HepG2 (cell line): Measurements from ENCODE around the gene SMARCA4. TPM values are rescaled to one million over a fixed set of nuclear protein-coding genes. Genes with fewer than 3 reads are reported as not detected.

Experiments used
- ATAC-seq: fragments of 200-7000 bp; cut with Tn5 transposase; 3 replicates; pipeline ENCODE4 v1.9.1; 2020; ENCODE audit warnings: mild to moderate bottlenecking, moderate library complexity
- BruUV-seq: library from RNA; stranded (reverse); fragments of 400-500 nt; replicated peaks from 2 replicates; lab custom pipeline; 2021; lab: Mats Ljungman, UMichigan
- CTCF ChIA-PET: fragments of 300-600 bp; formaldehyde crosslinking; extraction: SDS; loops from one replicate; lab custom pipeline; 2021; ENCODE audit warnings: low total read pairs, inconsistent platforms, low intra/inter-chr PET ratio; lab: Yijun Ruan, JAX
- POLR2A ChIA-PET: fragments of 350-600 bp; sonication (Branson Sonifier 250); formaldehyde crosslinking; loops from one replicate; lab custom pipeline; 2020; ENCODE audit warnings: antibody characterized with exemption, inconsistent platforms; lab: Yijun Ruan, JAX
- DNase-seq: peaks from one replicate; pipeline ENCODE4 v3.0.0-alpha.2; 2015; ENCODE audit warnings: low spot score
- FAIRE-seq: peaks from 3 replicates; lab custom pipeline; 2011; peaks lifted over from hg19 to GRCh38; lab: Jason Lieb, UNC
- H2AFZ ChIP-seq: one replicate; pipeline ENCODE4 v1.6.1; 2011; ENCODE audit warnings: low read length, inconsistent platforms
- H3K27ac ChIP-seq: fragments of 300-600 bp; 3 replicates; pipeline ENCODE4 v1.8.0; 2011; ENCODE audit warnings: mixed run types, mild to moderate bottlenecking, mixed read lengths, low read length, inconsistent platforms; ENCODE audit not compliant: insufficient read depth; ENCODE audit errors: extremely low read length
- H3K27me3 ChIP-seq, 2 experiments: fragments of 200-600 bp in 1 of 2; 2 replicates in 1 of 2; 3 replicates in 1 of 2; pipeline versions ENCODE4 v1.6.0 to v1.8.0; 2011; ENCODE audit warnings: low read length in 2 of 2, mild to moderate bottlenecking in 2 of 2, moderate library complexity in 2 of 2, inconsistent platforms in 1 of 2; ENCODE audit not compliant: insufficient read depth in 2 of 2, control insufficient read depth in 1 of 2
- H3K36me3 ChIP-seq, 2 experiments: fragments of 200-600 bp in 1 of 2; replicated peaks in 1 of 2; 2 replicates in 1 of 2; 3 replicates in 1 of 2; pipeline versions ENCODE4 v1.5.1 to v1.8.0; 2011; ENCODE audit warnings: low read length in 2 of 2, inconsistent platforms in 1 of 2; ENCODE audit not compliant: insufficient read depth in 2 of 2, control insufficient read depth in 1 of 2
- H3K4me1 ChIP-seq: 2 replicates; pipeline ENCODE4 v1.5.1; 2012; ENCODE audit warnings: low read length, inconsistent platforms; ENCODE audit not compliant: insufficient read depth
- H3K4me2 ChIP-seq: 2 replicates; pipeline ENCODE4 v1.6.0; 2011; ENCODE audit warnings: low read depth, low read length, inconsistent platforms
- H3K4me3 ChIP-seq, 3 experiments: fragments of 200-600 bp in 1 of 3; sonication (generic), shearing (Covaris generic) in 1 of 3; replicated peaks in 1 of 3; 2 replicates each; pipeline ENCODE4 v1.5.1; 2011 to 2016; ENCODE audit warnings: low read length in 3 of 3, inconsistent platforms in 2 of 3, low read depth in 2 of 3, mild to moderate bottlenecking in 2 of 3, control low read depth in 1 of 3, mixed read lengths in 1 of 3; ENCODE audit not compliant: insufficient read depth in 1 of 3
- H3K79me2 ChIP-seq: one replicate; pipeline ENCODE4 v1.6.1; 2011; ENCODE audit warnings: low read length, inconsistent platforms; ENCODE audit not compliant: insufficient read depth
- H3K9ac ChIP-seq: 2 replicates; pipeline ENCODE4 v1.6.0; 2011; ENCODE audit warnings: mild to moderate bottlenecking, low read depth, low read length, inconsistent platforms; ENCODE audit not compliant: insufficient read depth
- H3K9me3 ChIP-seq: 2 replicates; pipeline ENCODE4 v1.5.1; 2012; ENCODE audit warnings: mild to moderate bottlenecking, low read length
- H4K20me1 ChIP-seq: 2 replicates; pipeline ENCODE4 v1.6.0; 2011; ENCODE audit warnings: inconsistent platforms, mild to moderate bottlenecking, low read length, moderate library complexity; ENCODE audit not compliant: insufficient read depth
- CTCF ChIP-seq: sonication (generic); formaldehyde crosslinking; IDR thresholded peaks from 2 replicates; pipeline ENCODE4 v1.5.0; 2020; ENCODE audit warnings: mild to moderate bottlenecking, missing genetic modification reagents, moderate library complexity
- HOXA3 ChIP-seq: sonication (generic); formaldehyde crosslinking; IDR thresholded peaks from 2 replicates; pipeline ENCODE4 v1.5.0; 2020; ENCODE audit warnings: missing genetic modification reagents
- SRF ChIP-seq: IDR thresholded peaks from 2 replicates; pipeline ENCODE4 v1.6.1; 2011; ENCODE audit warnings: mild to moderate bottlenecking, low read depth, low read length, moderate library complexity
- ZNF256 ChIP-seq: sonication (generic); formaldehyde crosslinking; conservative IDR thresholded peaks from 2 replicates; pipeline ENCODE4 v1.4.0; 2020; ENCODE audit warnings: missing genetic modification reagents
- ZNF318 ChIP-seq: sonication (generic); formaldehyde crosslinking; IDR thresholded peaks from 2 replicates; pipeline ENCODE4 v1.4.0; 2020; ENCODE audit warnings: mild to moderate bottlenecking, missing genetic modification reagents
- ZNF333 ChIP-seq: sonication (generic); formaldehyde crosslinking; IDR thresholded peaks from 2 replicates; pipeline ENCODE4 v1.4.0; 2020; ENCODE audit warnings: mild to moderate bottlenecking, missing genetic modification reagents, borderline replicate concordance
- ZNF337 ChIP-seq: sonication (generic); formaldehyde crosslinking; IDR thresholded peaks from 2 replicates; pipeline ENCODE4 v1.5.1; 2020; ENCODE audit warnings: missing genetic modification reagents, low read depth, mild to moderate bottlenecking, borderline replicate concordance
- ZZZ3 ChIP-seq: sonication (generic); formaldehyde crosslinking; IDR thresholded peaks from 2 replicates; pipeline ENCODE4 v1.4.0; 2020; ENCODE audit warnings: missing genetic modification reagents, mild to moderate bottlenecking, borderline replicate concordance
- WGBS: methylation state at CpG from one replicate; pipeline ENCODE4 v1.1.6; 2017; ENCODE audit warnings: low lambda C conversion rate; 5-methylcytosine and 5-hydroxymethylcytosine counted together
- in situ Hi-C: cut with HindIII; loops from 2 replicates; pipeline ENCODE4 v1.10.0; 2017; ENCODE audit warnings: low pct_unique_long_range_greater_than_20kb; ENCODE audit not compliant: extremely low pct_ligation_motif_present
- intact Hi-C: fragments of 100-400 bp; cut with micrococcal nuclease; formaldehyde crosslinking; loops from one replicate; pipeline ENCODE4 v1.10.0; 2022; ENCODE audit not compliant: unreplicated experiment
- polyA plus RNA-seq, 8 experiments: library from polyadenylated mRNA; depleted of rRNA in 3 of 8; stranded (reverse) in 7 of 8; unstranded in 1 of 8; fragments of >200 nt; fragmentation: Illumina TruSeq in 4 of 8; extraction: Trizol in 4 of 8; gene quantifications; 2 replicates each; pipeline versions ENCODE4 v1.2.1 to v1.2.3, GENCODE V29; 2011 to 2016; ENCODE audit warnings: low read depth in 4 of 8, missing spikeins in 1 of 8, mixed read lengths in 1 of 8; ENCODE audit not compliant: insufficient read depth in 1 of 8
- total RNA-seq, 5 experiments: library from RNA; depleted of rRNA; stranded (reverse); fragments of >200 nt; fragmentation: Illumina TruSeq; extraction: Trizol; gene quantifications; 2 replicates each; pipeline ENCODE4 v1.2.3, GENCODE V29; 2016; ENCODE audit warnings: low read depth in 1 of 5

SMARCA4 gene
- total and polyA plus RNA-seq, 2 of the 13 experiments (the other 11 are each of a cell fraction or from before 2014, with no cell fraction given): 25.4 to 45.9 TPM

- in situ Hi-C loops (no loop called here), intact Hi-C loops (no loop called here)
- peaks cover 5 to 11% of the 10 kb centered on the region in 2 experiments; a peak in 3 of 5 replicates for H3K36me3 ChIP-seq
- no peak for FAIRE-seq
- no peaks in the 10 kb centered on the region for H3K9me3 ChIP-seq
- CTCF ChIA-PET: no interaction called here
- whole genome bisulfite sequencing: 85% methylated on average over 3 of the region's 3 CpGs
- H3K27me3 ChIP-seq: no peaks in the 10 kb centered on the region
- H3K4me3 ChIP-seq: no peak overlapping the region
- no peaks in the 10 kb centered on the region for H4K20me1 ChIP-seq
- no peak for ATAC-seq
- POLR2A ChIA-PET: no interaction called here
- H3K79me2 ChIP-seq: no peaks in the 10 kb centered on the region
- no peak for DNase-seq
- no peak overlapping the region for H3K9ac ChIP-seq
- BruUV-seq: no TSS peak
- peaks cover 41% of the 10 kb centered on the region for H3K4me1 ChIP-seq
- no peak overlapping the region for H3K27ac ChIP-seq
- H3K4me2 ChIP-seq: no peak overlapping the region
- no peak overlapping the region for H2AFZ ChIP-seq
- no peak for TF ChIP-seq HOXA3 (CRISPR knock-in tag)
- no peak for TF ChIP-seq ZNF256 (CRISPR knock-in tag)
- TF ChIP-seq ZZZ3 (CRISPR knock-in tag): no peak
- TF ChIP-seq ZNF318: no peak
- TF ChIP-seq SRF: no peak
- no peak for TF ChIP-seq ZNF337 (CRISPR knock-in tag)
- TF ChIP-seq ZNF333 (CRISPR knock-in tag): no peak
- no peak for TF ChIP-seq CTCF
- TF ChIP-seq, all 625 proteins: peak for 0
Observed at GRCh38 chr19:11063434-11063833, 102.6 kb downstream of the SMARCA4 start.
